Activated B cell treated with CpG ODN at 0.5 μM for 24 hours (primary cell): ENCODE measurements around the gene OR6B1. TPM values are rescaled to one million over a fixed set of nuclear protein-coding genes. Genes with fewer than 3 reads are reported as not detected.

ENCODE experiments used
- ATAC-seq: fragments of 200-7000 bp; cut with Tn5 transposase; one replicate; pipeline ENCODE4 v1.10.0; 2021; ENCODE audit warnings: low read depth, mild to moderate bottlenecking, moderate library complexity
- CTCF ChIA-PET: fragments of 350-600 bp; sonication (Branson Sonifier 250); formaldehyde crosslinking; loops from one replicate; lab custom pipeline; 2021; ENCODE audit warnings: antibody characterized with exemption; lab: Charles Lee
- POLR2A ChIA-PET: fragments of 350-600 bp; sonication (Branson Sonifier 250); formaldehyde crosslinking; loops from one replicate; lab custom pipeline; 2021; ENCODE audit warnings: antibody characterized with exemption; lab: Charles Lee
- DNase-seq: peaks from one replicate; pipeline ENCODE4 v3.0.0; 2022
- H3K27ac Mint-ChIP-seq: one replicate; pipeline ENCODE4 v1.8.0; 2020; ENCODE audit warnings: mixed read lengths
- H3K27me3 Mint-ChIP-seq: one replicate; pipeline ENCODE4 v1.8.0; 2021; ENCODE audit warnings: mixed read lengths
- H3K36me3 Mint-ChIP-seq: one replicate; pipeline ENCODE4 v1.8.0; 2021; ENCODE audit warnings: low read depth, mixed read lengths
- H3K4me1 Mint-ChIP-seq: one replicate; pipeline ENCODE4 v1.8.0; 2021; ENCODE audit warnings: mixed read lengths
- H3K4me3 Mint-ChIP-seq: one replicate; pipeline ENCODE4 v1.8.0; 2020; ENCODE audit warnings: mild to moderate bottlenecking, mixed read lengths
- H3K9me3 Mint-ChIP-seq: one replicate; pipeline ENCODE4 v1.8.0; 2020; ENCODE audit warnings: mixed read lengths
- CTCF ChIP-seq: fragments of 200-600 bp; IDR thresholded peaks from one replicate; pipeline ENCODE4 v1.8.0; 2022; ENCODE audit warnings: antibody characterized with exemption, mild to moderate bottlenecking
- intact Hi-C: fragments of 100-400 bp; cut with micrococcal nuclease; formaldehyde crosslinking; loops from one replicate; pipeline ENCODE4 v1.15.1; 2024
- total RNA-seq: library from RNA; stranded (reverse); gene quantifications from 2 replicates; pipeline ENCODE4 v1.2.3, GENCODE V29; 2022

The OR6B1 gene
- total RNA-seq, 1 donor from 2014 or later: not detected

- H3K9me3 Mint-ChIP-seq: peaks cover 3% of the 10 kb centered on the region
- no peak for TF ChIP-seq CTCF
- H3K27me3 Mint-ChIP-seq: peaks cover 7% of the 10 kb centered on the region
- no peaks in the 10 kb centered on the region for H3K36me3 Mint-ChIP-seq
- DNase-seq (no peak), ATAC-seq (no peak)
- intact Hi-C loops: no loop called here
- no peaks in the 10 kb centered on the region for H3K4me1 Mint-ChIP-seq
- H3K27ac Mint-ChIP-seq: no peak overlapping the region
- CTCF ChIA-PET: no interaction called here
- POLR2A ChIA-PET: no interaction called here
- no peak overlapping the region for H3K4me3 Mint-ChIP-seq
These were observed 57.8 kb downstream of the OR6B1 start for GRCh38 chr7:144057954-144058353.

Other genes with a start within 250 kb of the OR6B1 start
- 1.0 and 2.2 TPM in 2 replicates for gene CTAGE6, start 242.6 kb upstream of the OR6B1 start, total RNA-seq
- gene TCAF1, start 98.1 kb upstream of the OR6B1 start, total RNA-seq: 12.0 and 13.4 TPM in 2 replicates
- gene OR2F2, start 65.1 kb upstream of the OR6B1 start, total RNA-seq: not detected in 2 replicates
- gene OR2F1, start 45.5 kb upstream of the OR6B1 start, total RNA-seq: not detected in 2 replicates
- gene OR2A5, start 48.6 kb downstream of the OR6B1 start, total RNA-seq: not detected in 2 replicates
- gene OR2A25, start 69.5 kb downstream of the OR6B1 start, total RNA-seq: not detected in 2 replicates
- not detected in 2 replicates for gene OR2A12, start 86.0 kb downstream of the OR6B1 start, total RNA-seq
- not detected in 2 replicates for gene OR2A2, start 109.3 kb downstream of the OR6B1 start, total RNA-seq
- gene OR2A14, start 122.9 kb downstream of the OR6B1 start, total RNA-seq: not detected in 2 replicates
- gene CTAGE4, start 183.1 kb downstream of the OR6B1 start, total RNA-seq: not detected in 2 replicates
- gene ARHGEF35, start 195.5 kb downstream of the OR6B1 start, total RNA-seq: 3.9 and 4.9 TPM in 2 replicates
- not detected in 2 replicates for gene OR2A42, start 239.3 kb downstream of the OR6B1 start, total RNA-seq